Measurements from ENCODE around the gene DDIT3.

DNA sequence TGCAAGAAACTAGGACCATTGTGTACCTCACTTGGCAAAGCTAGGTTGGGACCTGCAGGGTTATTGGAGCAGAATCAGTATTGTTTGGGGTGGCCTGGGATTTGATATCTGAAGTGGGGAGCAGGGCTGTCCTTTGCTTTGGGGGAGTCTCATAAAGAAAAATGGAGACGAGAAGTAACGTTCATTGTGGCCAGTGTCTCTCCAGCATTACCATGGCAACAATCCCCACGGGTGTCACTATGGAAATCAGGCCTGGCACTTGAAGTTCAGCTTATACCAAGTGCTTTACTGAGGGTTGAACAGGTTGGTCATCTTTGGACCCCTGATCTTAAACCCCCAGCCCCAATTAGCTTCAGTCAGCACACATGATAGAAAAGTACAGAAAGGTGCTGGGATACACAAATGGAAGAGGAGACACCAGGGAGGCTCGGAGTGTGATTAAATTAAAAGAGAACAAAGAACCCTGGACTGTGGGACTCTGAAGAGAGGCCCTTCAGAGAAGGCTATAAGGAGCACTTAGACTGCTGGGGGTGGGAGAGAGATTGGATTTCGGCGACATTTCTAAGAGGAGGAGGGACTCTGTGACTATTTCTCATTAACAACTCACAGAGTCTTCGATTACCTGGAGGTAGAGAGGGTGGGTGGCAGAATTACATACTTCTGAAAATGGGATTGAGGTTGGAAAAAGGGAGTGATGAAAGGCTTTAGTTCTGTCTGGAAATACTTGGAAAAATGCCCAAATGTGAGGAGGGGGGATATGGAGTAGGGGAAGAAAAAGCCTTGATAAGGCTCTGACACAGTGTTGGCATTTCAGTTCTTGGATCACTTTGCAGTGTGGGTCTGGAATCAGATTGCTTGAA lies 33.3 kb upstream of the DDIT3 start:
- TF ChIP-seq EZH2 (IDR thresholded peaks at IDR 0.05; ENCODE audit: borderline replicate concordance, low read length) = no peak
- TF ChIP-seq, protein P1, sequence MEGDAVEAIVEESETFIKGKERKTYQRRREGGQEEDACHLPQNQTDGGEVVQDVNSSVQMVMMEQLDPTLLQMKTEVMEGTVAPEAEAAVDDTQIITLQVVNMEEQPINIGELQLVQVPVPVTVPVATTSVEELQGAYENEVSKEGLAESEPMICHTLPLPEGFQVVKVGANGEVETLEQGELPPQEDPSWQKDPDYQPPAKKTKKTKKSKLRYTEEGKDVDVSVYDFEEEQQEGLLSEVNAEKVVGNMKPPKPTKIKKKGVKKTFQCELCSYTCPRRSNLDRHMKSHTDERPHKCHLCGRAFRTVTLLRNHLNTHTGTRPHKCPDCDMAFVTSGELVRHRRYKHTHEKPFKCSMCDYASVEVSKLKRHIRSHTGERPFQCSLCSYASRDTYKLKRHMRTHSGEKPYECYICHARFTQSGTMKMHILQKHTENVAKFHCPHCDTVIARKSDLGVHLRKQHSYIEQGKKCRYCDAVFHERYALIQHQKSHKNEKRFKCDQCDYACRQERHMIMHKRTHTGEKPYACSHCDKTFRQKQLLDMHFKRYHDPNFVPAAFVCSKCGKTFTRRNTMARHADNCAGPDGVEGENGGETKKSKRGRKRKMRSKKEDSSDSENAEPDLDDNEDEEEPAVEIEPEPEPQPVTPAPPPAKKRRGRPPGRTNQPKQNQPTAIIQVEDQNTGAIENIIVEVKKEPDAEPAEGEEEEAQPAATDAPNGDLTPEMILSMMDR (IDR thresholded peaks at IDR 0.05; ENCODE audit: low read length) = no peak
